Measurements from ENCODE around the gene HPSE2.

The HPSE2 gene

GRCh38 chr10:98482096-98482495, 753.6 kb downstream of the HPSE2 start:
- DNase-seq = no peak

GRCh38 chr10:98481404-98481945, 754.2 kb downstream of the HPSE2 start:
- DNase-seq = no peak

GRCh38 chr10:98478430-98479222, 757.0 kb downstream of the HPSE2 start:
- no peak for DNase-seq

- DNase-seq = no peak
Observed at GRCh38 chr10:98477861-98478260, 757.8 kb downstream of the HPSE2 start.

- no peak for DNase-seq
Observed at GRCh38 chr10:98474628-98475027, 761.0 kb downstream of the HPSE2 start.

- DNase-seq = no peak
Observed at GRCh38 chr10:98472196-98472595, 763.5 kb downstream of the HPSE2 start.

DNA sequence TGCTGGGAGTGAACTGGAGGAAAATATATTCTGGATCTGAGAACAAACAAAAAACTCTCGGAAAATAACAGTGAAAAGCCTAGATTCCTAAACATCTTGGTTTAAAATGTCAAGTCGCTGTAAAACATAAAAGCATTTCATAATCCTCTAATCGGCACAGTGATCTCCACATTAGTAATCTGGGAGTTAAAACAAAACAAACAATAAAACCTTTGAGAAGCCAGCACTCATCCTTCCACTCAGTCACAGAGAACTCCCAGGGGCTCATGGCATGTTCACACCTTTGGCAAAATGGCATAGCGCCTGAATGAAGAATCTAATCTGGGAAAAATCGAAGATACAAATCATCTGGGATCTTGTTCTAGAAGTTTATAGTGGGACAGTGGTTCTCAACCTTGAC, 764.8 kb downstream of the HPSE2 start:
- no peak for DNase-seq

DNA sequence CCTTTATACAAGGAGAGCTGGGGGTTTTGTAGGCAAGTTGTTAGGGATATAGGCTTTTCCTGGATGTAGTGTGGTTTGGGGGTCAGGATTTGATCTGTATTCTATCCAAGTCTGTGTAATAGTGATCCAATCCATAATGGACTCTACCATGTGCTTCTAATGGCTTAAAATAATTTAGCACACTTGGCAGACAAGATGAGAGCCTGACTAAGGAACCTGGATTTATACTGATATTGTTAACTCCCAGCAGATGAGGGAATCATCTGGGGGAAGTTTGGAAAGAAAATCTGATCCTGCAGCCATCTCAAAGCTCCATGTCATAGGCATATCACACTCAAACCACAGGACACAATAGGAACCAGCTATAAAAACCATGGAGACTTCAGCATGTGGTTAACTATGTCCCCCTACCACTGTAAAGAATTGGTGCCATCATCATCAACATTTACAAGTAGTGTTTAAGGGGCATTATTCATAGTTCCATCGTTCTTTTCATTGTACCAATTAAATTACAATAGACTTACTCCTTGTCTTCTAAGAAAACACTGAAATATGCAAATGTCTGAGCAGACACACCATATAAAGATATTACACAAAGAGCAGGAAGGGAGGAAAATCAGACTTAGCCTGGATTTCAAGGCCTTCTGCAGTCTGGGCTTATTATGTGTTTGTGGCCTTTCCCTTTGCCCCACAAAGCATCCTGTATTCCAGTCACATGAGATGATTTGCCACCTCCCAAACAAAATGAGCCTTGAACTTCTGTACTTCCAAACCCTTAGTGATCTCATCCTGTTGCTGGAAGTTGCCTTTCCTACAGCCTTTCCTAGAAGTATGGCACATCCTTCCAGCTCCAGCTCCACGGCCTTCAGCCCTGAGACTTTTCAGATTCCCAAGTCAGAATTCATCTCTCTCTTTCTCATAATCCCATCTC, 766.4 kb downstream of the HPSE2 start:
- no peak for DNase-seq

GRCh38 chr10:98467506-98468318, 767.9 kb downstream of the HPSE2 start:
- peak; percentile 37 for DNase-seq

DNA sequence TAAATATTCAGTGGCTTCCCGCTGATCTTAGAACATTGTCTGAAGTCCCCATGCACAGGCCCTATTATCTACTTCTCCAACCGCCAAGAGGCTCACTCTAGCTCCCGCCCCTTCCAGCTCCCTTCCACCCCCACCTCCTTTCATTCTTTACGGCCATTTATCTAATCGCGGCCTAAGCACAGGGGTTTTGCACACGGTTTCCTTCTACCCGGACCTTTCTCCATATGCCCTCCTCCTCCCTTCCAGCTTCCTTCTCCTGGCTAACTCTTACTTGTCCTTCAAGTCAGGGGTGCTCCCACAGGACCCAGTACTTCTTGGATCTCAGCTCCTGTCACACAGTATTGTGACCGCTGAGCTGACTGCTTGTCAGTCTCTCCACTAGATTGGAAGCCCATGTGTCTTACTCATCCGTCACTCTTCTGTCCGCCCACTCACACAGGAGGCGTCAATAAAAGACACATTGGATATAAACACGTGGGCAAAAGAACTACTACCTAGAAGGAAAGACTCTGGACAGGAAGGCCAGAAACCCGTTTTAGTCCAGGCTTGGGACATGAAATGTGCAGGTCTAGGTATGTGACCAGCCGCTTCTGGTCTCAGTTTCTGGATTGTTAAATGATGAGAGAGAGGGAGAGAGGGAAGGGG, 768.7 kb downstream of the HPSE2 start:
- DNase-seq = no peak

- DNase-seq = no peak
Observed at GRCh38 chr10:98465866-98466265, 769.8 kb downstream of the HPSE2 start.

GRCh38 chr10:98463976-98464754, 771.5 kb downstream of the HPSE2 start:
- DNase-seq = no peak

GRCh38 chr10:98463016-98463415, 772.6 kb downstream of the HPSE2 start:
- DNase-seq = no peak

DNA sequence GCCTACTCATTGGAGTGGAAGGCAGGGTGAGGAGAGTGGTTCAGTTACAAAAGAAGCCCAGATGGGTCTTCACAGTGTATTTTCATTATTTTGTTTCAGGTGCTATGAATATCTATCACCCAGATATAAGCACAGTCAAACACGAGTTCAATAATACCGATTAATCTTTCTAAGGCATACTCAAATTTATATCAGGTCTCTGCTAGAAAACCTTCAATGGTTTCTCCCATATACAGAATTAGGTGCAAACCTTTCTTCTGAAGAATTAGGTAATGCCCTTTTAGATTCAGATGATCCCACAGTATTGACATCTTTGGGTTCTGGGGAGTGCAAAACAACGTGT, 774.2 kb downstream of the HPSE2 start:
- DNase-seq = no peak

- DNase-seq = no peak
Observed at GRCh38 chr10:98460837-98461499, 774.7 kb downstream of the HPSE2 start.

DNA sequence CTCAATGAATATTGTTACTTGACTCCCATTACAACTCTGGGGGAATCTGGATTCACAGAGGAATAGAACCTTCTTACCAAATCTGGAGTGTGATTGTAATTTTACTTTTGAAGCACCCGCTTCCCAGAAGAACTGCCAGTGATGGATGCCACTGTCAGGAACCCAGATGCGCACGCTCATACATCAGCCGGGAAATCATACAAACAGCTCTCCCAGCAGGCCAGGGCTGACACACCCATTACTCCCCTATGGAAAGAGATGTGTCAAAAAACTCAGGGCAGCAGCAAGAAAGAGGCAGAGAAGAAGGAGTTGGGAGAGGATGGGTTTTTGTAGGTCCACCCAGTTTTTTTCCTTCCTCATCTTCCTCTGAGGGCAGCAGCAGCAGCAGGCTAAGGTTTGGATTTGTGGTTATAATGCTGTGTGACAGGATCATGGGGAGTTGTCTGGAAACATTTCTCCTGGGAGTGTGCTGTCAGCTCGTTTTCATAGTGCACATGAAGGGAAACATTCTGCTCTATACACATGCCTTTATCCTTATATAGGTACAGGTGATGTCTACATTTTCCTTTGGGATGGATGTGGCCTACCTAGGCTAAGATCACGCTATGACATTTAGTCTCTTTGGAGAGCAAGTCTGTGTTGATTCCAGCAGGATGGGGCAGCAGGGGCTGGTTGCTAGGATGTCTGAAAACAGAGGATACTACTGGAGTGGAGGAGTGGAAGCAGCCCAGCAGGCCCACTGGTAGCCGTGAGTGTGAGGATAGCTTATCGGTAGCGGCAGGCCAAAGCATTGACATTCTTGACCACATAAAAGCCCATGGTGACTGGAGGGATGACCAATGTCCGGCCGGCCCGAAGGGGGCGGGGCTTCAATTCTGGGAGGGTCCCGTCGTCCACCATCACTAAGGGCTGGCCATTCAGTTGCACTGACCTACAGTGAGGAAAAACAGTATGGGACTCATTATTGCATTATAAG, 776.6 kb downstream of the HPSE2 start:
- no peak for DNase-seq

GRCh38 chr10:98457721-98458120, 777.9 kb downstream of the HPSE2 start:
- DNase-seq = no peak

DNA sequence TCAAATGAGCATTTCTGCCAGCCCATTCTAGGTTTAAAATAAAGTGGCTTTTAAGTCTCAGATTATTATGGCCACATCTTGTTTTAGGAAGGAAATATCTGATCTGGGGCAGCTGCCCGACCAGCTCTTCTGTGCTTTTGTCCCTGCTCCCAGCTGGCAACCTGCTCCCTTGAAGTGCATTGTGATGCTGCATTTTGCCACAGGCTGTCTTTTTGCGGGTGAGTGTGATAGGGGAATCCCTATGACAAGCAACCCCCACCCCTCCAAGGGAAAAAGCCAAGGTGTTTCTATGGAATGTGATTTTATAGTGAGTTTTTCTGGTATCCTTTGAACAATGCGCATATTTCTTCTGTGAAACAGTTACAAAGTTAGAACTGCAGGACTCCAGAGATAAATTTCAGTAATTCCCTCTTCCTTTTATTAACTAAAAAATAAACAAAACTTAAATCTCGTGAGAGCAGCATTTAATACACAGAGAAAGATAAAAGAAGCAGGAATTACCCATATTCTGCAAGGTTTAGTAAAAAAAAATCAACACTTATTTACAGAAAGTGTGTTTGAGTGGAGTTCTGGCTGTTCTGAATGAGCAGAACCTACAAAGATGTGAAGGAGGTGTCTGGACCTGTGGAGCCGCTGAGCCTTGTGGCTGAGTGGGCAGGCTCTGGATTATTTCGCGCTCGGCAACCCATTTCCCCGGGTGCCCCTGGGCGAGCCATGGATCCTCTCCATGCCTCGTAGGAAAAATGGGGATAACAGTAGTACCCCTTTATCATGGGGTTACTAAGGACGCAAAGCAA, 778.8 kb downstream of the HPSE2 start:
- DNase-seq = no peak

- DNase-seq = no peak
Observed at GRCh38 chr10:98456043-98456570, 779.5 kb downstream of the HPSE2 start.
